HG03432 (cell line): ENCODE results near the gene RNF223.
A peak's percentile ranks its signal among the peaks of the same experiment; 100 is the strongest.
"Not testable (repeated sequence)": the region's sequence is repeated elsewhere in the genome, so short reads cannot be mapped to it uniquely, and the experiment has no call there.

ENCODE experiments used
- ATAC-seq: cut with Tn5 transposase; IDR thresholded peaks from one replicate; pipeline ENCODE4 v1.9.1; 2021; ENCODE audit warnings: mild to moderate bottlenecking, moderate library complexity; ENCODE audit not compliant: unreplicated experiment

Gene RNF223

DNA sequence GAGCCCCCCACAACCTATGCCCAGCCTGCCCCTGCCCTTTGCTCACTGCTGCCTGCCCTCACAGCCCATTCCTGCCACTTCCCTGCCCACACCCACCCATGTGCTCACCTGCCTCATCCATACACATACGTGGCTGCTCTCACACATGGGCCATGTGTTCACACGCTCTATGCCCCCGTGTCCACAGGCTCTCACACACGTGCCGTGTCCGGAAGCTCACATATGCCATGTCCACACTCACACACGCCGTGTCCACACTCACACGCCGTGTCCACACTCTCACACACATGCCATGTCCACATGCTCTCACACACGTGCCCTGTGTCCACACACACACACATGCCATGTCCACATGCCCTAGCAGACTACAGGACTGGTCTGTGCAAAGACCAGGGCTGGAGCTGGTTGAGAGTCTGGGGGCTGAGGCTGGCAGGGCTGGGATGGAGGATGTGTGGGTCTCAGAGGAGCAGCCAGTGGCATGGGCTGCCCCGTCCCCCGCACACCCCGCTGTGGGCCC, 583 bp upstream of the RNF223 start:
- no peak for ATAC-seq

DNA sequence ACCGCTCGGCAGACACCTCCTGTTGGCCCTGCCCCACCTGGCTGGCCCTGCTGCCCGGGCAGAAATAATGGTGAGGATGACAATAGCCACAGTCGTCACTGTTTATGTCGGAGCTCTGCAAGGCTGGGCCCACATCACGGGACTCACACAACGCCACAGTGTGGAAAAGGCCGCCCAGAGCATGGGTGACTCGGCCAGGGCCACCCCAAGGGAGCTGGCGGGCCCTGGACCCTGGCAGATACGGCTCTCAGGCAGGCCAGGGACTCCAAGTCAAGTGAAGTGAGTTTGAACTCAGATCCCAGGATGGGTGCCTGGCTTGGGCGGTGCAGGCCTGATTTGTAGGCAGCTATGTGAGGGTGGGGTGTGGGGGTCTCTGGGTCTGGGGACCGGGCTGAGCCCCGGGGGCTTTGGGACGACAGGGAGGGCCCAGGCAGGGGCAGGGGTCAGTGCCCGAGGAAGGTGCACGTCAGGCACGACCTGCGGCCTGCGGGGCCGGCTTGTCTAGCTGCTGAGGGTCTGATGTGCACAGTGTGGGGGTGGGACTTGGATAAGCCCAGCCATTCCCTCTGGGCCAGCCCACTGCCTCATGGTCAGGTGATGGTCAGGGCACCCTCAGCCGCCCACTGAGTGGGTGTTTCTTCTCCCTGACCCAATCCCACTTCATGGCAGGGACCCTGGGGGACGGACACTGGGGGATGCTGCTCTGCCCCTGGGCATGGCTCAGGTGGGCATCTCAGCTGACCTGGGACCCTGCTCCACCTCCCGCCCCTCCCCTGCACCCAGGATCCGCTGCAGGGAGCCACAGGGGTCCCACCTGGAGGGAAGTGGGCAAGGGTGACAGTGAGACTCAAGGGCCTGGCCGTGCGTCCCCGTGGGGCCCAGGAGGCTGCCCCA, 1.0 kb downstream of the RNF223 start:
- no peak for ATAC-seq

DNA sequence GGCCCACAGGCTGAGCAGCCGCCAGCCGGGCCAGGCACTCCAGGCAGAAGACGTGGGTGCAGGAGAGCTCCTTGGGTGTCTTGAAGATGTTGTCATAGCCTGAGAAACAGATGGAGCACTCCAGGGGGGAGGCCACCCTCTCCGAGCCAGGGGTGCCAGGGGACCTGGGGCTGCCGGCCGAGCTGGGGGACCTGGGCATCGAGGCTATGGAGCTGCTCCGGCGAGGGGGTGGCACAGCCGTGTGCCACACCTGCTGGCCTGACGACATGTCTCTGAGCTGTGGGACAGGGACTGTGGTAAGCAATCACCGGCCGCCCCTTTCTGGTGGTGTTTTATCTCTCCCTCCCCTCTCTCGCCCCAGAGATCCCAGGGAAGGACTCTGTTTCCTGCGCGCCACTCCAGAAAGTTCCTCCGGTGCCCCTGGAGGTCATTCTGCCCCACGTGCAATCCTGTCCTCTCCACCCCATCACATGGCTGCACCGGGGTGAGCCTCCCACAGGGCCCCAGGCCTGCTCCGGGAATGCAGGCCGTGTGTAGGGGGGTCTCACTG, 1.7 kb downstream of the RNF223 start:
- ATAC-seq = no peak

DNA sequence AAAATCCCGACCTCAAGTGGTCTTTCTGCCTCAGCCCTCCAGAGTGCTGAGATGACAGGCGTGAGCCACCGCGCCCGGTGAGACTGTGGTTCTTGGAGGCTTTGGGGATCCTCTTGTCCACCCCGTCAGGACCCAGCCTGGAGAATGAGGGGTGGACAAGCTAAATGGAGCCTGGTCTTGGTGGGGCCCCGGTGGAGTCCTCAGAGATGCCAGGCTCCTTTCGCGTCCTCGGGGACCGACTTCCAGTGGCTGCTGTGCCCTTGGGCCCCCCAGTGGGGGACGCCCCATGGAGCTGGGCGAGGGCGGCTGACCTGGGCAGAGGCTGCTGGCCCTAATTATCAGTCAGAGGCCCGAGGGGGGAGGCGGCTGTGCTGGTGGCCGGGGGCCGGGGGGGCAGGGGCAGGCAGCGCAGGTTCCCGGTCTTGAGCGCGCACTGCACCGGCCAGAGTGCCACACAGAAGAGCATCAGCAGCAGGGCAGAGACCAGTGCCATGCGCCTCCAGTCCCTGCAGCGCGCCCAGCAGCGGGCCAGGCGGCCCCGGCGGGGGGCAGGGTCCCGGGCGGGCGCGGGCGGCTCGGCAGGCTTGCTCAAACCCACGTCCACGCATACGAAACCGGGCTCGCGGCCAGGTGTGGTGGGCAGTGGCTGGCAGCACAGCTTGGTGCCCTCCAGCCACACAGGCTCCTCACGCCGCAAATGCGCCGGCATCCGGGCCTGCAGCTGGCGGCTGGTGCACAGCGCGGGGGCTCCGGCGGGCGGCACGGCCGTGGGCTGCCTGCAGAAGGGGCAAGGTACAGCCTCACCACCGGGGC, 2.4 kb downstream of the RNF223 start:
- ATAC-seq = no peak

DNA sequence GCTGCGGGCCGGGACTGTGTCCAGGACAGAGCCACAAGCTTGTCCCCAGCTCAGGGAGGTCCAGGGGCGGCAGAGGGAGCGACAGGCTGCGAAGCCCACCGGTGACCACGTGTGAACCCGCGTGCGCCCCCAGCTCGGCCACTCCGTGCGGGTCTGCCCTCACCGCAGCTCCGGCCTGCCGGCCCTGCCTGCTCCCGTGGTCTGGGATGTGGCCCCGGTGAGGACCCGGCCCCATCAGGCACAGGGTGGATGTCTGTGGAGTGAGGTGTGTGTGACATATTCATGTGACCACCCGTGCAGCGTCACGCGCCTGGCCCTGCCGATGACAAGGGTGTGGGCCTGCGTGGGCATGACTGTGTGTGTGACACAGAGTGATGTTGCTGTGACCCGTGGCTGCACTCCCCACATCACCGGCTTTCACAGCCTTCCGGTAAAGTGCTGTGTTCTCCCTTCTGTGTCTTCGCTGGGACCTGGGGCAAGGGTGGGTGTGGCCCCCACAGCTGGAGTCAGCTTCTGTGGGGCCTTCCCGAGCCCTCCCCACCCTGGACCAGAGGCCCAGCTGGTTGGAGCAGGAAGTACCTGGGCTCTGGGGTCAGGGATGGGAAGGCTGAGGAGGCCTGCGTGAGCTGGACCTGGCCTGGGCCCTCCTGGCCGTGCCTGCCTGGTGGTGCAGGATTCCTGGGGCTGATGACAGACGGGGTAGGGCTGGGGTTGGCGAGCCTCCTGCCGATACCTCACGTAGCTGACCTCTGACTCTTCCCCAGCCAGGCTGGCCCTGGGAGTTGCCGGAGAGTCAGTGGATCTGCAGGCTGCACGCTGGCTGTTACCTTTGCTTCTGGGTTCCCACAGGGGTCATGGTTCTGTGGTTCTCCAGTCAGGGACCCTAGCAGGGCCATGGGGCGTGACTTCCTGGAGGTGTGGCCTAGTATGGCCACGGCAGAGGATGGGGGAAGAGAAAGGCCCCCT, 4.1 kb downstream of the RNF223 start:
- ATAC-seq = no peak

DNA sequence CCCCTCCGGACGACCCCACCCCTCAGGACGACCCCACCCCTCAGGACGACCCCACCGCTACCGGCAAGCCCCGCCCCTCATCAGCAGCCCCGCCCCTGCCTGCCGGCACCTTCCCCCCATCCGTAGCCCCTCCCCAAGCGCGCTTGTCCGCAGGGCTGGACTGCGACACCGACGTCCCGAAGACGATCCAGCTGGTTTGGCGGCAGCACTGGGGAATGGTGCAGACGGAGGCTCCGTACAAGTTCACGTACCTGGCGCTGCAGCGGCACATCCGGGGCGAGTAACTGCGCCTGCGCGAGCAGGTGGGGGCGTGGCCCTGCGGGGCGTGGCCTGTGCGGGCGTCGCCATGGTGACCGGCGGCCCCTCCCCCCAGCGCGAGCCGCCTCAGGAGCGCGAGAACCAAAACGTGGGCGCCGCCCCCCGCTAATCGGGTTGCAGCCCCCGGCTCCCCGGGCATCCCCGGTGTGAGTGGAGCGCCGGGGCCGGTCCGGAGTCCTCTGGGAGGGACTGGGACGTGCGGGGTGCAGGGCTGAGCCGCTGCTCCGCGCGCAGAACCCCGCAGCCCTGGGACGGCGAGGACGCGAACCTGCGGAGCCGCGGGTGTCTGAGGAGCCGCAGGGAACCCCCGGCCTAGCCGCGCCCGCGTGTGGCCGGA, 4.9 kb downstream of the RNF223 start:
- ATAC-seq = peak; percentile 49

DNA sequence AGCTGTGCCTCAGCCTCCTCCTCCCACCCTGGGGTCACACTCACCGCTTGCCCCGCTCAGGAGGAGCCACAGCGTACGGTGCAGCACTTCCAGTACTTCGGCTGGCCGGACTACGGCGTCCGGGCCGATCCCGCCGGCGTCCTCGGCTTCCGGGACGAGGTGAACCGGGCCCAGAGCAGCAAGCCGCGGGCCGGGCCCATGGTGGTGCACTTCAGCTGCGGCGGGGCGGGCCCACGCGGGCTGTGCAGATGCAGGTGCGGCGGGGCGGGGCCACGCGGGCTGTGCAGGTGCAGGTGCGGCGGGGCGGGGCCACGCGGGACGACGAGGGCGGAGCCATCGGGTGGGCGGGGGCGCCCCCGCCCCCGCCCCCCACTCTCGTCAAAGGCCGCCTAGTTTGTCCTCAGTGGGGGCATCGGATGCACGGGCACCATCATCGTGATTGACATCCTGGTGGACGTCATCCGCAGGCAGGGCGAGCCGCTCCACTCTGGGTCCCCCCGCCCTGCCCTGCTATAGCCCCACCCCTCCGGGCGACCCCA, 5.5 kb downstream of the RNF223 start:
- no peak for ATAC-seq

DNA sequence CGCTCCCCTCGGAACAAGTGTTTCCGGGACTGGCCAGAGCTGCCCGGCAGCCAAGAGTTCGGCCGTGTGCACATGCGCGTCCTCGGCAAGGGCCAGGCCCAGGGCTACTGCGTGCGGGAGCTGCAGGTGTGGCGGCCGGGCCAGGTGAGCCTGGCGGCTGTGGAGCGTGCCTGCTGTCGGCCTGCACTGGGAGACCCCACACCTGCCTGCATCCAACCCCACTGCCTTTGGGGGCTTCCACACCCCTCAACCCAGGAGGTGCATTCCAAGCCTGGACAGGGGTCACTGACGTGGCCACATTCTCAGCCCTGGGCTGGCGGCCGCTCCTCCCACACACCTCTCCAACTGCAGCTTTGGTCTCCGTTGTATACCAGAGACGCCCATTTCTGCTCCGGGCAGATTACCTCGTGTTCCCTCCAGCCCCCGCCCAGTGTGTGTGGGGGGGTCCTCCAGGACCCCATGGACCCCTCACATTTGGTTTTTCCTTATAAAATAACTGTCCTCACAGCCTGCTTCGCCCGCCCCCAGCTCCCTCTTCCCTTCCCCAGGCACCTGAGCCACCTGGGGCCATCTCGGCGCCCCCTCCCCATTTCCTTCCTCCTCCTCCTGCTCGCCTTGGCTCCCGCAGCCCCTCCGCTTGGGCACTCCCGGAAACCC, 6.1 kb downstream of the RNF223 start:
- no peak for ATAC-seq

DNA sequence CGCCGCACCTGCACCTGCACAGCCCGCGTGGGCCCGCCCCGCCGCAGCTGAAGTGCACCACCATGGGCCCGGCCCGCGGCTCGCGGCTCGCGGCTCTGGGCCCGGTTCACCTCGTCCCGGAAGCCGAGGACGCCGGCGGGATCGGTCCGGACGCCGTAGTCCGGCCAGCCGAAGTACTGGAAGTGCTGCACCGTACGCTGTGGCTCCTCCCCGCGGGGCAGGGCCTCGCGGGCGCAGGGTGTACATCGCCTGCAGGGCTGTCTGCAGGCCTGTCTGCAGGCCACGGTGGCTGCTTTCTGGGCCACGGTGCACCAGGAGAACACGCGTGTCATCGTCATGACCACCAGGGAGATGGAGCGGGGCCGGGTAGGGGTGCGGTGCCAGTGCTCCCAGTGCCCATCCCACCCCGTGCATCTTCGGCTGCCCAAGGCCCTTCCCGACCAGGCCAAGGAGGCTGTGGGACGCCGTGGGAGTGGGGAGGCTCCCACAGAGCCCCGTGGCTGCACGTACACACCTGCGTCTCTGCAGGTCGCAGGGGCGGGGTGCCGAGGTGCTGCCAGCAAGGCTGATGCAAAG, 6.7 kb downstream of the RNF223 start:
- ATAC-seq = no peak

DNA sequence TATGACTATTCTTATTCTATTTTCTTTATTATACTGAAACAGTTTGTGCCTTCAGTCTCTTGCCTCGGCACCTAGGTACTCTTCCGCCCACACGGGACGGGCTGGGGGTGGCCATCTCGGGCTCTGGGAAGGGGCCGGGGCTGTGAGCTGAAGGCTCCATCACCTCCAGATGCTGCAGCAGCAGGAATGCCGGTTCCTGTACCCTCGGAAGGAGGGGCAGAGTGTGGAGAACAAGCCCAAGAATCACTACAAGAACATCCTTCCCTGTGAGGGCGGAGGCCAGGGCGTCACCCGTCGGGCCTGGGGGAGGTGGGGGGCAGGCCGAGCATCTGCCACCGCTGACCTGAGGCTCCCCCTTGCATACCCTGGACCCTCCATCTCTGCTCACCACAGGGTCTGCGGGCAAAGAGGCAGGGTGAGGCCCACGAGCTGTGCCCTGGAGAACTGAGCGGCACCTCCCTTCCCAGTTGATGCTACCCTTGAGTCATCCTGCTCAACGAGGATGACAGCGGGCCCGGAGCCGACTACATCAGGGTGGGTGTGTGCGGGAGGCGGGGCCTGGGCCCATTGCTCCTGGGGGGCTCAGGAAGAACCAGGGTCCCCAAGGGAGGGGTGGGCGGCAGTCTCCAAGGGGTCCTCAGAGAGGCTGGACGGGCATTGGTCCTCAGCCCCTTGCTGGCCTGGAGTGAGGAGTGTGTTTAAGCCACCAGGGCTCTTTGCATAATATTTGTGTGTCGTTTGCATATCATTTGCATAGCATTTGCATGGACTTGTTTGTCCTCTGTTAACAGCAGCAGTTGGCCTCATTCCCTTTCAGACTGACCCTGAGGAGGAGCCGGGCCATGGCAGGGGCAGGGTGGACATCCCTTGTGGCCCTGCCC, 7.5 kb downstream of the RNF223 start:
- no peak for ATAC-seq

DNA sequence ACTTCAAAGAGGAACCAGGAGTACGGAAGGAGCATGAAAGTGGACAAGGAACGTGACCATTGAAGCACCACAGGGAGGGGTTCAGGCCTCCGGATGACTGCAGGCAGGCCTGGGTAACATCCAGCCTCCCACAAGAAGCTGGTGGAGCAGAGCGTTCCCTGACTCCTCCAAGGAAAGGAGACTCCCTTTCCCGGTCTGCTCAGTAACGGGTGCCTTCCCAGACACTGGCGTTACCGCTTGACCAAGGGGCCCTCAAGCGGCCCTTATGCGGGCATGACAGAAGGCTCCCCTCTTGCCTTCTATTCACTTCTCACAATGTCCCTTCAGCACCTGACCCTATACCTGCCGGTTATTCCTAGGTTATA, 8.2 kb downstream of the RNF223 start:
- ATAC-seq = not testable (repeated sequence)

DNA sequence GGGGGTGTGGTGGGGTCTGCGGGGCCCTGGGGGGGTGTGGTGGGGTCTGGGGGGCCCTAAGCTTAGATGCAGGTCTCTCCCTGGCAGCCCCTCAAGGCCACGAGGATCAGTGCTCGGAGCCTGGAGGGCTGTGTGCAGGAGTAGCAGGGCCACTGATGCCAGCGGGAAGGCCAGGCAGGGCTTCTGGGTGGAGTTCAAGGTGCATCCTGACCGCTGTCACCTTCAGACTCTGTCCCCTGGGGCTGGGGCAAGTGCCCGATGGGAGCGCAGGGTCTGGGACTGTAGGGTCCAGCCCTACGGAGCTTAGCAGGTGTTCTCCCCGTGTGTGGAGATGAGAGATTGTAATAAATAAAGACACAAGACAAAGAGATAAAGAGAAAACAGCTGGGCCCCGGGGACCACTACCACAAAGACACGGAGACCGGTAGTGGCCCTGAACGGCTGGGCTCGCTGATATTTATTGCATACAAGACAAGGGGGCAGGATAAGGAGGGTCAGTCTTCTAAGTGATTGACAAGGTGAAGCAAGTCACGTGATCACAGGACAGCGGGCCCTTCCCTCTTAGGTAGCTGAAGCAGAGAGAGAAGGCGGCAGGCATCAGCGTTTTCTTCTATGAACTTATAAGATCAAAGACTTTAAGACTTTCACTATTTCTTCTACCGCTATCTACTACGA, 8.7 kb downstream of the RNF223 start:
- no peak for ATAC-seq

DNA sequence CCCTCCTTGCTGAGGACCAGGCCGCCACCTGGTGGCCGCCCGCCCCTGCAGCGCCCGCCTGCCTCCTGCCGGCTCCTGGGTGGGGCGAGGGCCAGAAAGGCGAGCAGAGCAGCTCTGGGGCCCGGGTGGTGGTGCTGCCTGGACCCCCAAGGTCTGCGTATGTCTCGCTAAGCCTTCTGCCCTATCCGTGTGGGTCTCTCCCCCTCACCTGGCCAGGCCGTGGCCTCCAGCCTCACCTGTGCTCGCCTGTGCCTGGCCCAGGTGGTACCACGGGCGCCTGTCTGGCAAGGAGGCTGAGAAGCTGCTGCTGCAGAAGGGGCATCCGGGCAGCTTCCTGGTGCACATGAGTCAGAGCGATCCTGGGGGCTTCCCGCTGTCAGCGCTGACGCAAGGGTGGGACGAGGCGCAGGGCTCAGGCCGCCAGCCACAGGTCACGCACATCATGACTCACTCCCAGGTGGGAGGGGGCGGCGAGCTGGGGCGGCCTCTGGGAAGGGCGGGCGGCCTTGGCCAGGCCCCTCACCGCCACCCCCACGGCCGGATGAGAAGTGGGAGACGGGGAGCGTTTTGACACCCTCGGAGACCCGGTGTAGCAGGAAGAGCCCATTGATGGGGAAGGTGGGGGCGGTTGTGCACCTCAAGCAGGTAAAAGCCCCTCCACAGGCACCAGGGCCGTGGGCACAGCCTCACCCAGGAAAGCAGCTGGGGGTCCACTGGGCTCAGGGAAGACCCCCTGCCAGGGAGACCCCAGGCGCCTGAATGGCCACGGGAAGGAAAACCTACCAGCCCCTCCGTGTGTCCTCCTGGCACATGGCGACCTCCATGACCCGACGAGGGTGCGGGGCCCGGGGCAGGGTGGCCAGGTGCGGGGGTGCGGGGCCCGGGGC, 9.9 kb downstream of the RNF223 start:
- ATAC-seq = peak; percentile 62

DNA sequence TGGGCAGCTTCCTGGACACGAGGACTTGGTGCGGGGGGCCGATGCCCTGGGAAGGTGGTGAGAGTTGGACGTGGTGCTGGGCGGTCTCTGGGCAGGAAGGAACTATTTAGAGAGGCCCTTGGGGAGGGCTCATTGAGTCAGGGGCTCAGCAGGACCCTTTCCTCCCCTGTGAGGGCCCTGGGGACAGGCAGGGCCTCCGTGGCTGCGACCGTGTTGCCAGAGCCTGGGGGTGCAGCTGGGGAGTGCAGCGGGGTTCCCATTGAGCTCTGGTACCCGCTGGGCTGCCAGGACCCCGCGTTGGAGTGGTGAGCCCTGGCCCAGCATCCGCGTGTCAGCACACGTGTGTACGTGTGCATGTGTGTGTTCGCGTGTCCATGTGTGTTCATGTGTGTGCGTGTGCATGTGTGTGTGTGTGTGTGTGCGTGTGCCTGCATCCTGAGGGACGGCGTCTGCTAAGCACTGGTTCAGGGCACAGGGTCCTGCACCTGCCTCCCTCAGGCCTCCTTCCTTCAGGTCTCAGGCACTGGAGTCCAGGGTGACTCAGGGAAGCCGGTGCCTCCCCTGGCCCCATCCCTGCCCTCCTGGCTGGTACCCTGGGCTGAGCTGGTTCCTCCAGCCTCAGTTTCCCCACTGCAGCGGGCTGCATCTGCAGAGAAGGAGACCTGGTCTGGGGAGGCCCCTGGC, 10.7 kb downstream of the RNF223 start:
- peak; percentile 0 for ATAC-seq

DNA sequence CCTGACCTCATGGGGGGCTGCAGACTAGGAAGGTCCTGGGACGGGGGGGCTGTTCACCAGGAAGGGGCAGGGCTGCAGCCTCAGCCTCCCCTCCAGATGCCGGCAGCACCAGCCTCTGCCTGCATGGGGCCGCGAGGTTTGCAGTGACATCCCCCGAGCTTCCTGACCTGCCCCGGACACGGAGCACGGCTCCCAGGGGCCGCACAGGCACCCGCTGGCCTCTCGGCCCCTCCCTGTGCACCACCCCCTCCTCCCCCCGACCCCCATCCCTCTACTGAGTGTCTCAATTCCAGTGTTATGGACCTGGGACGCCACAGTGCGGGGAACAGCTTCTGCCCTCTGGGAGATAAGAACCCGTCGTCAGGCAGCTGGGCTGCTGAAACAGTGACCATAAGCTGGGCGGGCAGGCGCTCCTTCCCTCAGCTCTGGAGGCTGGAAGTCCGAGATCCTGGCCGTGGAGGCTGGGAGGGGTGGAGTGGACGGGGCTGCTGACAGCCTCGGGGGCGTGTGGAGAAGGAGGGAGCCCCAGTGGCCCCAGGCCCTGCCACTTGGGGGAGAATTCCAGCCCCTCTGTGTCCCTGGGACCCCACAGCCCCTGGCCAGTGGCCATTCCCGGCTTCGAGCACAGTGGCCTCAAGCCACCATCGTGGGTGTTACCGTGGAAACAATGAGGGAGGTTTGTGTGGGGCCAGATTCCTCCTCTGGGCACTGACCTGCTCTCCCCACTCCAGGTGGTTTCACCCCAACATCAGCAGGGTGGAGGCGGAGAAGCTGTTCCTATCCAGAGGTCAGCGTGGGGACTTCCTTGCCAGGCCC, 11.6 kb downstream of the RNF223 start:
- no peak for ATAC-seq
